HepG2 (cell line): Measurements from ENCODE around the gene LRRC72. TPM values are rescaled to one million over a fixed set of nuclear protein-coding genes. Genes with fewer than 3 reads are reported as not detected.
A peak's percentile ranks its signal among the peaks of the same experiment; 100 is the strongest.

ENCODE experiments used
- ATM ChIP-seq: fragments of 450-650 bp; IDR thresholded peaks from 2 replicates; pipeline ENCODE4 v1.7.1; 2017; ENCODE audit warnings: mild to moderate bottlenecking, borderline replicate concordance
- EP300 ChIP-seq, 3 experiments: sonication (generic) in 1 of 3; formaldehyde crosslinking in 1 of 3; IDR thresholded peaks; 2 replicates each; pipeline versions ENCODE4 v1.5.1 to v1.6.1; 2011 to 2020; ENCODE audit warnings: low read depth in 2 of 3, low read length in 2 of 3, borderline replicate concordance in 1 of 3, improper control_type of control experiment in 1 of 3, mild to moderate bottlenecking in 1 of 3, missing genetic modification reagents in 1 of 3, moderate library complexity in 1 of 3
- GTF2F1 ChIP-seq: fragments of 150-350 bp; IDR thresholded peaks from 2 replicates; pipeline ENCODE4 v1.6.1; 2014; ENCODE audit warnings: low read length
- HMG20A ChIP-seq: IDR thresholded peaks from 2 replicates; pipeline ENCODE4 v1.6.1; 2016; ENCODE audit warnings: borderline replicate concordance
- NR2F1 ChIP-seq, 2 experiments: fragments of 450-650 bp in 1 of 2; formaldehyde crosslinking in 1 of 2; IDR thresholded peaks; 2 replicates each; pipeline versions ENCODE4 v1.5.0 to v1.6.1; 2016 to 2020; ENCODE audit warnings: mild to moderate bottlenecking in 1 of 2, missing compliant biosample characterization in 1 of 2, missing genetic modification reagents in 1 of 2, moderate library complexity in 1 of 2
- PATZ1 ChIP-seq: sonication (generic); formaldehyde crosslinking; IDR thresholded peaks from 2 replicates; pipeline ENCODE4 v1.4.0; 2020; ENCODE audit warnings: missing genetic modification reagents
- SIX4 ChIP-seq: sonication (generic); formaldehyde crosslinking; IDR thresholded peaks from 2 replicates; pipeline ENCODE4 v1.4.0; 2020; ENCODE audit warnings: missing genetic modification reagents
- SNAPC2 ChIP-seq: sonication (generic); formaldehyde crosslinking; IDR thresholded peaks from 2 replicates; pipeline ENCODE4 v1.8.1; 2022; ENCODE audit warnings: mild to moderate bottlenecking, missing genetic modification reagents
- TEF ChIP-seq: sonication (generic); formaldehyde crosslinking; IDR thresholded peaks from 2 replicates; pipeline ENCODE4 v1.5.0; 2020; ENCODE audit warnings: missing genetic modification reagents
- TSC22D2 ChIP-seq: sonication (generic); formaldehyde crosslinking; IDR thresholded peaks from 2 replicates; pipeline ENCODE4 v1.5.1; 2020; ENCODE audit warnings: missing genetic modification reagents, mild to moderate bottlenecking, borderline replicate concordance
- ZBTB1 ChIP-seq: sonication (generic); formaldehyde crosslinking; IDR thresholded peaks from 2 replicates; pipeline ENCODE4 v1.4.0; 2020; ENCODE audit warnings: missing genetic modification reagents, borderline replicate concordance
- ZNF24 ChIP-seq: fragments of 450-650 bp; IDR thresholded peaks from 2 replicates; pipeline ENCODE4 v1.6.1; 2017; ENCODE audit warnings: antibody characterized with exemption, mild to moderate bottlenecking
- ZNF616 ChIP-seq: sonication (generic); formaldehyde crosslinking; IDR thresholded peaks from 2 replicates; pipeline ENCODE4 v1.5.0; 2020; ENCODE audit warnings: low read depth, mild to moderate bottlenecking, missing genetic modification reagents
- ZNF841 ChIP-seq: sonication (generic); formaldehyde crosslinking; IDR thresholded peaks from 2 replicates; pipeline ENCODE4 v1.8.1; 2023; ENCODE audit warnings: missing genetic modification reagents, borderline replicate concordance
- polyA plus RNA-seq, 8 experiments: library from polyadenylated mRNA; depleted of rRNA in 3 of 8; stranded (reverse) in 7 of 8; unstranded in 1 of 8; fragments of >200 nt; fragmentation: Illumina TruSeq in 4 of 8; extraction: Trizol in 4 of 8; gene quantifications; 2 replicates each; pipeline versions ENCODE4 v1.2.1 to v1.2.3, GENCODE V29; 2011 to 2016; ENCODE audit warnings: low read depth in 4 of 8, missing spikeins in 1 of 8, mixed read lengths in 1 of 8; ENCODE audit not compliant: insufficient read depth in 1 of 8
- total RNA-seq, 5 experiments: library from RNA; depleted of rRNA; stranded (reverse); fragments of >200 nt; fragmentation: Illumina TruSeq; extraction: Trizol; gene quantifications; 2 replicates each; pipeline ENCODE4 v1.2.3, GENCODE V29; 2016; ENCODE audit warnings: low read depth in 1 of 5
- TF ChIP-seq, protein P1 (sequence below): sonication (generic); formaldehyde crosslinking; conservative IDR thresholded peaks from 2 replicates; pipeline ENCODE4 v1.8.0; 2022; ENCODE audit warnings: mild to moderate bottlenecking, moderate library complexity, missing genetic modification reagents
- TF ChIP-seq, protein P2 (sequence below): sonication (generic); formaldehyde crosslinking; IDR thresholded peaks from 2 replicates; pipeline ENCODE4 v1.4.0; 2020; ENCODE audit warnings: missing genetic modification reagents
- TF ChIP-seq, protein P3 (sequence below): sonication (generic); formaldehyde crosslinking; IDR thresholded peaks from 2 replicates; pipeline ENCODE4 v1.4.0; 2020; ENCODE audit warnings: low read depth, missing genetic modification reagents

The LRRC72 gene
- total and polyA plus RNA-seq, 2 of the 13 experiments (the other 11 are each of a cell fraction or from before 2014, with no cell fraction given) = not detected

- no peak for TF ChIP-seq PATZ1 (CRISPR knock-in tag)
- TF ChIP-seq ZBTB1 = no peak
- no peak for TF ChIP-seq ZNF841 (CRISPR knock-in tag)
- TF ChIP-seq HMG20A (CRISPR knock-in tag) = peak; percentile 68; the same call in 1 of the 2 replicates
- TF ChIP-seq SNAPC2 (CRISPR knock-in tag) = no peak
- TF ChIP-seq EP300 (IDR thresholded peaks at IDR 0.05; ENCODE audit: low read depth in 2 of 2, low read length in 2 of 2) = peak in 1 of 2 experiments; percentile 62; a peak in 1 of 4 replicates
- TF ChIP-seq EP300 (CRISPR knock-in tag; IDR thresholded peaks at IDR 0.05; ENCODE audit: borderline replicate concordance) = no peak
- no peak for TF ChIP-seq TSC22D2 (CRISPR knock-in tag)
- no peak for TF ChIP-seq ATM
- no peak for TF ChIP-seq NR2F1 (CRISPR knock-in tag; IDR thresholded peaks at IDR 0.05)
- TF ChIP-seq GTF2F1 = no peak
- TF ChIP-seq SIX4 = peak; percentile 97
- TF ChIP-seq TEF = no peak
- TF ChIP-seq, protein P1, sequence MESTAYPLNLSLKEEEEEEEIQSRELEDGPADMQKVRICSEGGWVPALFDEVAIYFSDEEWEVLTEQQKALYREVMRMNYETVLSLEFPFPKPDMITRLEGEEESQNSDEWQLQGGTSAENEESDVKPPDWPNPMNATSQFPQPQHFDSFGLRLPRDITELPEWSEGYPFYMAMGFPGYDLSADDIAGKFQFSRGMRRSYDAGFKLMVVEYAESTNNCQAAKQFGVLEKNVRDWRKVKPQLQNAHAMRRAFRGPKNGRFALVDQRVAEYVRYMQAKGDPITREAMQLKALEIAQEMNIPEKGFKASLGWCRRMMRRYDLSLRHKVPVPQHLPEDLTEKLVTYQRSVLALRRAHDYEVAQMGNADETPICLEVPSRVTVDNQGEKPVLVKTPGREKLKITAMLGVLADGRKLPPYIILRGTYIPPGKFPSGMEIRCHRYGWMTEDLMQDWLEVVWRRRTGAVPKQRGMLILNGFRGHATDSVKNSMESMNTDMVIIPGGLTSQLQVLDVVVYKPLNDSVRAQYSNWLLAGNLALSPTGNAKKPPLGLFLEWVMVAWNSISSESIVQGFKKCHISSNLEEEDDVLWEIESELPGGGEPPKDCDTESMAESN (CRISPR knock-in tag) = no peak
- TF ChIP-seq, protein P2, sequence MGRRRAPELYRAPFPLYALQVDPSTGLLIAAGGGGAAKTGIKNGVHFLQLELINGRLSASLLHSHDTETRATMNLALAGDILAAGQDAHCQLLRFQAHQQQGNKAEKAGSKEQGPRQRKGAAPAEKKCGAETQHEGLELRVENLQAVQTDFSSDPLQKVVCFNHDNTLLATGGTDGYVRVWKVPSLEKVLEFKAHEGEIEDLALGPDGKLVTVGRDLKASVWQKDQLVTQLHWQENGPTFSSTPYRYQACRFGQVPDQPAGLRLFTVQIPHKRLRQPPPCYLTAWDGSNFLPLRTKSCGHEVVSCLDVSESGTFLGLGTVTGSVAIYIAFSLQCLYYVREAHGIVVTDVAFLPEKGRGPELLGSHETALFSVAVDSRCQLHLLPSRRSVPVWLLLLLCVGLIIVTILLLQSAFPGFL (CRISPR knock-in tag) = no peak
- TF ChIP-seq, protein P3, sequence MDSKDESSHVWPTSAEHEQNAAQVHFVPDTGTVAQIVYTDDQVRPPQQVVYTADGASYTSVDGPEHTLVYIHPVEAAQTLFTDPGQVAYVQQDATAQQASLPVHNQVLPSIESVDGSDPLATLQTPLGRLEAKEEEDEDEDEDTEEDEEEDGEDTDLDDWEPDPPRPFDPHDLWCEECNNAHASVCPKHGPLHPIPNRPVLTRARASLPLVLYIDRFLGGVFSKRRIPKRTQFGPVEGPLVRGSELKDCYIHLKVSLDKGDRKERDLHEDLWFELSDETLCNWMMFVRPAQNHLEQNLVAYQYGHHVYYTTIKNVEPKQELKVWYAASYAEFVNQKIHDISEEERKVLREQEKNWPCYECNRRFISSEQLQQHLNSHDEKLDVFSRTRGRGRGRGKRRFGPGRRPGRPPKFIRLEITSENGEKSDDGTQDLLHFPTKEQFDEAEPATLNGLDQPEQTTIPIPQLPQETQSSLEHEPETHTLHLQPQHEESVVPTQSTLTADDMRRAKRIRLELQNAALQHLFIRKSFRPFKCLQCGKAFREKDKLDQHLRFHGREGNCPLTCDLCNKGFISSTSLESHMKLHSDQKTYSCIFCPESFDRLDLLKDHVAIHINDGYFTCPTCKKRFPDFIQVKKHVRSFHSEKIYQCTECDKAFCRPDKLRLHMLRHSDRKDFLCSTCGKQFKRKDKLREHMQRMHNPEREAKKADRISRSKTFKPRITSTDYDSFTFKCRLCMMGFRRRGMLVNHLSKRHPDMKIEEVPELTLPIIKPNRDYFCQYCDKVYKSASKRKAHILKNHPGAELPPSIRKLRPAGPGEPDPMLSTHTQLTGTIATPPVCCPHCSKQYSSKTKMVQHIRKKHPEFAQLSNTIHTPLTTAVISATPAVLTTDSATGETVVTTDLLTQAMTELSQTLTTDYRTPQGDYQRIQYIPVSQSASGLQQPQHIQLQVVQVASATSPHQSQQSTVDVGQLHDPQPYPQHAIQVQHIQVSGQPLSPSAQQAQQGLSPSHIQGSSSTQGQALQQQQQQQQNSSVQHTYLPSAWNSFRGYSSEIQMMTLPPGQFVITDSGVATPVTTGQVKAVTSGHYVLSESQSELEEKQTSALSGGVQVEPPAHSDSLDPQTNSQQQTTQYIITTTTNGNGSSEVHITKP = no peak
- TF ChIP-seq ZNF616 (CRISPR knock-in tag) = no peak
- TF ChIP-seq ZNF24 = no peak
Measured at GRCh38 chr7:16484453-16485158, 42.0 kb upstream of the LRRC72 start (continued).
